NCI-H2171 treated with DMSO at 0.1 percent for 48 hours (cell line): Measurements from ENCODE around the gene ZCWPW1.
A peak's percentile ranks its signal among the peaks of the same experiment; 100 is the strongest.
"Not testable (repeated sequence)": the region's sequence is repeated elsewhere in the genome, so short reads cannot be mapped to it uniquely, and the experiment has no call there.

Experiments
- DNase-seq: peaks from one replicate; lab custom pipeline; 2025; lab: John Stamatoyannopoulos, UW

Gene ZCWPW1

GRCh38 chr7:100456562-100456961 is 28.1 kb upstream of the ZCWPW1 start:
- DNase-seq, result no peak

- DNase-seq, result no peak
These were observed 26.7 kb upstream of the ZCWPW1 start for GRCh38 chr7:100455206-100455605.

- DNase-seq, result not testable (repeated sequence)
These were observed 25.4 kb upstream of the ZCWPW1 start for GRCh38 chr7:100453854-100454253.

GRCh38 chr7:100452513-100452912 is 24.0 kb upstream of the ZCWPW1 start:
- no peak for DNase-seq

- no peak for DNase-seq
These were observed 20.8 kb upstream of the ZCWPW1 start for GRCh38 chr7:100449190-100449795.

GRCh38 chr7:100447363-100447762 is 18.9 kb upstream of the ZCWPW1 start:
- not testable (repeated sequence) for DNase-seq

- no peak for DNase-seq
These were observed 17.5 kb upstream of the ZCWPW1 start for GRCh38 chr7:100446040-100446439.

GRCh38 chr7:100444311-100445278 is 16.1 kb upstream of the ZCWPW1 start:
- DNase-seq, result no peak

- no peak for DNase-seq
These were observed 14.8 kb upstream of the ZCWPW1 start for GRCh38 chr7:100443096-100443840.

- no peak for DNase-seq
These were observed 13.4 kb upstream of the ZCWPW1 start for GRCh38 chr7:100441641-100442535.

- DNase-seq, result not testable (repeated sequence)
These were observed 10.7 kb upstream of the ZCWPW1 start for GRCh38 chr7:100439244-100439643.

- not testable (repeated sequence) for DNase-seq
These were observed 10.2 kb upstream of the ZCWPW1 start for GRCh38 chr7:100438731-100439130.

- DNase-seq, result no peak
These were observed 9.7 kb upstream of the ZCWPW1 start for GRCh38 chr7:100438172-100438571.

- no peak for DNase-seq
These were observed 8.9 kb upstream of the ZCWPW1 start for GRCh38 chr7:100437150-100438100.

- DNase-seq, result peak; percentile 12
These were observed 7.2 kb upstream of the ZCWPW1 start for GRCh38 chr7:100435401-100436304.

GRCh38 chr7:100434297-100435144 is 6.0 kb upstream of the ZCWPW1 start:
- DNase-seq, result no peak

- no peak for DNase-seq
These were observed 5.2 kb upstream of the ZCWPW1 start for GRCh38 chr7:100433592-100434296.

GRCh38 chr7:100433276-100433591 is 4.7 kb upstream of the ZCWPW1 start:
- DNase-seq, result no peak
